Activated naive CD4-positive, alpha-beta T cell treated with anti-CD3 and anti-CD28 coated beads, Interleukin-2, amount 10 ng/mL, durations not matched to agents 5 hours and 36 hours (primary cell): ENCODE data around the gene NRGN. TPM values are rescaled to one million over a fixed set of nuclear protein-coding genes. Genes with fewer than 3 reads are reported as not detected.

ENCODE experiments used
- total RNA-seq, 2 experiments: library from RNA; stranded (reverse); gene quantifications; one replicate each; pipeline ENCODE4 v1.2.3, GENCODE V29; 2021

NRGN gene
- 1 to 10 TPM; 6.8 to 8.2 TPM for total RNA-seq

DNA sequence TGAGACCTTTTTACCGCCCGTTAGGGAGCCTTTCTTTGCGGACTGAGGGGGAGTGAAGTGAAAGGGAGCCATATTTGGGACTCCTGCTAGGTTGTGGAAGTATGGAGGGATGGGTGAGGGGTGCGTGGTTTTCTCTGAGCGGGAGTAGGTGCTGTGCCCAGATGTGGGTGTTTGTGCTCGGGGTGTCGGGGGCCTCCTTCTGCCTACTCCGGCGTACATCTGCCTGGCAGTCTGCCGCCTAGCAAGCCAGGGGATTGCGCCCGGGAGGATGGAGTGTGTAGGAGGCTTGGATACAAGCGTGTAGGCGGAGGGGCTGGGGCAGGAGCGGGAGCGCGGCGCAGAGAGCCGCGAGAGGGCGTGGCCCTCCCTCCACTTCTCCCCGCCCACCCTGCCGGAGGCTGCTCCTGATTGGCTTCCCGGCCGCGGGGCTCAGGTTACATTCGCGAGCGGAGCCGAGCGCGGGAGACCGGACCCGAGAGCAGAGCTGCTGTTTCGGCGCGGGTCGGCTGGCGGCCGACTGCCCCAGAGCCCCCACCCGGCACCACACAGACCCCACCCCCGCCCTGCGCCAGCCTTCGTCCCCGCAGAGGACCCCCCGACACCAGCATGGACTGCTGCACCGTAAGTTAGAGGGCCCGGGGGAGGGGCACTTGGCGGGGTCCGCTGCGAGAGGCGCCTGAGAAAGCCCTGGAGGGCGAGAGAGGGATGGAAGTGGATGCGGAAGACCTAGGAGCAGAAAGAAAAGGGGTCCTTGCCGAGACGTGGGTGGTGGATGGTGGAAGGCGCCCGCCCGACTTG, at the start of gene NRGN:
NRGN (plus strand) TSS at position 464 of the 798 bp plus-strand sequence; CDS start at position 607, 143 bp downstream.

GRCh38 chr11:124751741-124752470, 12.2 kb downstream of the NRGN start, which contains the start of gene VSIG2:
TSS of gene VSIG2 (minus strand) at chr11:124752255. CDS start at chr11:124752137, 118 bp downstream.

DNA sequence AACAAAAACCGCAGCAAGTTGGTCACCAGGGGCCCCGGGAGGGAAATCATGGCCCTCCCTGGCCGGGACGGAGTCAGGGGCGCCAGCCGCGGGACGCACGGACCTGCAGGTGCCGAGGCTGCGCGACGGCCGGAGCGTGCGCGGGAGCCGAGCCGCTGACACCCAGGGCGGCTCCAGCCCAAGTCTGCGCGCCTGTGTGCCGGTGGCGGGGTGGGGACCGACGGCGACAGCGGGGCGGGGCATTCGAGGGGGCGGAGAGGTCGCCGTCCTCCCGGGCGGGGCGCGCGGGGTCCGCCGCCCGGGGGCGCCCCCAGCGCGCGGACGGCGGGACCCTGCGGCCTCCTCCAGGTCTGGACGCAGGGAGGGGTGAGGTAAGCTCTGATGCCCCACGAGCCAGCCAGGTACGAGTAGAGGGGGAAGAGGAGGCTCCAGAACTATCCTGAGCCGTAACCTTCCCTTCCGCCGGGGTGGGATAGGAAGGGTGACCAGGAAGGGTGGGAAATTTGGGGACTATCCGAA, 22.4 kb downstream of the NRGN start, which contains the start of gene ESAM:
ESAM (minus strand) TSS at position 186 of the 519 bp plus-strand sequence; CDS start at position 50, 136 bp downstream.

Other genes with a start within 250 kb of the NRGN start
- gene OR8B12, start 196.3 kb upstream of the NRGN start, total RNA-seq, result not detected
- gene OR8A1, start 169.9 kb upstream of the NRGN start, total RNA-seq, result not detected
- not detected for gene PANX3, start 128.5 kb upstream of the NRGN start, total RNA-seq
- gene TBRG1, start 117.1 kb upstream of the NRGN start, total RNA-seq, result 10 to 100 TPM; 39.9 to 41.9 TPM
- 1 to 10 TPM; 7.8 to 8.1 TPM for gene SIAE, start 66.2 kb upstream of the NRGN start, total RNA-seq
- 1 to 10 TPM; 1.5 to 2.9 TPM for gene SPA17, start 66.0 kb upstream of the NRGN start, total RNA-seq
- under 1 TPM; 0.93 to 0.94 TPM for gene VSIG2, start 12.3 kb downstream of the NRGN start, total RNA-seq
- 1 to 10 TPM; 1.7 to 2.7 TPM for gene ESAM, start 22.3 kb downstream of the NRGN start, total RNA-seq
- 10 to 100 TPM in 1 of 2 experiments, 1 to 10 TPM in 1; 8.7 to 11.4 TPM for gene MSANTD2, start 60.5 kb downstream of the NRGN start, total RNA-seq
- gene ROBO3, start 125.5 kb downstream of the NRGN start, total RNA-seq, result 10 to 100 TPM; 14.9 to 15.9 TPM
- gene ROBO4, start 157.9 kb downstream of the NRGN start, total RNA-seq, result not detected
- not detected for gene HEPN1, start 179.3 kb downstream of the NRGN start, total RNA-seq
- gene HEPACAM, start 196.1 kb downstream of the NRGN start, total RNA-seq, result not detected
- 1 to 10 TPM; 7.9 to 8.6 TPM for gene CCDC15, start 214.3 kb downstream of the NRGN start, total RNA-seq